GM23338 (cell line): ENCODE results near the gene ATPAF1.

Source experiments
- EZH2 ChIP-seq: fragments of 200-600 bp; sonication (generic); IDR thresholded peaks from one replicate; pipeline ENCODE4 v1.8.0; 2017; ENCODE audit warnings: antibody characterized with exemption, mild to moderate bottlenecking, low read depth; ENCODE audit not compliant: unreplicated experiment
- POLR2AphosphoS5 ChIP-seq: IDR thresholded peaks from 2 replicates; pipeline ENCODE4 v1.6.1; 2016; ENCODE audit warnings: antibody characterized with exemption, low read depth
- TF ChIP-seq, protein P1 (sequence below), 2 experiments: fragments of 200-600 bp in 1 of 2; sonication (generic) in 1 of 2; conservative IDR thresholded peaks; 2 replicates each; pipeline versions ENCODE4 v1.5.1 to v1.6.1; 2016 to 2017; ENCODE audit warnings: antibody characterized with exemption in 2 of 2, low read depth in 2 of 2, mild to moderate bottlenecking in 2 of 2, moderate library complexity in 1 of 2

DNA sequence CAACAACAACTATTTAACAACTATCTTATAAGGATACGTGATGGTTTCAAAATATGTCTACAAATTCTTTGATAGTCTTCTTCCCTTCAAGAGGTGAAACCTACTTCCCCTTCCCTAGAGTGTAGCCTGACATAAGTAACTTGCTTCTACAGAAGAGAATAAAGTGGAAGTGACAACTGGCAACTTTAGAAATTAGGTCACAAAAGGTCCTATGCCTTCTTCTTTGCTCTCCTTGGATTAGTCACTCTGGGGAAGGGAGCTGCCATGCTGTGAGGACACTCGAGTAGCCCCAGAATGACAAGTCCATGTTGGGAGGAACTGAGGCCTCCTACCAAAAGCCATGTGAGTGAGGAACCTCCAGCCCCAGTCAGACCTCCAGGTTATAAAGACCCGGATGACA lies 31.5 kb upstream of the ATPAF1 start:
- TF ChIP-seq EZH2, result no peak
- TF ChIP-seq, protein P1, sequence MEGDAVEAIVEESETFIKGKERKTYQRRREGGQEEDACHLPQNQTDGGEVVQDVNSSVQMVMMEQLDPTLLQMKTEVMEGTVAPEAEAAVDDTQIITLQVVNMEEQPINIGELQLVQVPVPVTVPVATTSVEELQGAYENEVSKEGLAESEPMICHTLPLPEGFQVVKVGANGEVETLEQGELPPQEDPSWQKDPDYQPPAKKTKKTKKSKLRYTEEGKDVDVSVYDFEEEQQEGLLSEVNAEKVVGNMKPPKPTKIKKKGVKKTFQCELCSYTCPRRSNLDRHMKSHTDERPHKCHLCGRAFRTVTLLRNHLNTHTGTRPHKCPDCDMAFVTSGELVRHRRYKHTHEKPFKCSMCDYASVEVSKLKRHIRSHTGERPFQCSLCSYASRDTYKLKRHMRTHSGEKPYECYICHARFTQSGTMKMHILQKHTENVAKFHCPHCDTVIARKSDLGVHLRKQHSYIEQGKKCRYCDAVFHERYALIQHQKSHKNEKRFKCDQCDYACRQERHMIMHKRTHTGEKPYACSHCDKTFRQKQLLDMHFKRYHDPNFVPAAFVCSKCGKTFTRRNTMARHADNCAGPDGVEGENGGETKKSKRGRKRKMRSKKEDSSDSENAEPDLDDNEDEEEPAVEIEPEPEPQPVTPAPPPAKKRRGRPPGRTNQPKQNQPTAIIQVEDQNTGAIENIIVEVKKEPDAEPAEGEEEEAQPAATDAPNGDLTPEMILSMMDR (conservative IDR thresholded peaks at IDR 0.05; ENCODE audit: low read depth in 2 of 2), result no peak
- TF ChIP-seq POLR2AphosphoS5, result no peak
